ENCODE results near the gene SLC44A5. TPM values are rescaled to one million over a fixed set of nuclear protein-coding genes. Genes with fewer than 3 reads are reported as not detected.

The SLC44A5 gene
- total and polyA plus RNA-seq, 2 donors (not counting 1 experiment from before 2014, with no cell fraction given), result 2.8 to 4.2 TPM

DNA sequence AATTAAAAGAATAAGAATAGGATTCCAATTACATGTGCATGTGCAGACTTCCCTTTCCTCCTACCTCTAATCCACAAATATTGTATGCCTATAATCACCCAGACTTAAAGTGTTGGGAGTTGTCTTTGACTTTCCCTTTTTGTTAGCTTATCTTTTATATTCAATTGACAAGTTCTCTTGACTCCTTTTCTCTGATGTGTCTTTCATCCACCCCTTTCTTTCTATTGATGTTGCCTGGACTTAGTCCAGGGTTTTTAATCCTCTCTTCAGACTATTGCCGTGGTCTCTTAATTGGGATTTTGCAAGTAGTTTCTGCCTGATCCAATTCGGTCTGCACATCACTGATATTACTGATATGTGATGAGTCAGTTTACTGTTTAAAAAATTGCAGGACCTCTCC is 305.9 kb downstream of the SLC44A5 start:
- Histone ChIP-seq H3K4me2 (replicated peaks; ENCODE audit: low read depth, low read length, poor library complexity, severe bottlenecking) (no peak overlapping the region), H3K36me3 (replicated peaks in 1 of 2; ENCODE audit: control extremely low read depth in 1 of 2, control insufficient read depth in 1 of 2, extremely low read depth in 1 of 2, insufficient read depth in 2 of 2, low read length in 1 of 2) (no peaks in the 10 kb centered on the region), H3K4me3 (ENCODE audit: control extremely low read depth in 1 of 5, extremely low read depth in 1 of 5, insufficient read depth in 1 of 5, low read depth in 2 of 5, low read length in 4 of 5) (no peak overlapping the region), H3K9ac (ENCODE audit: low read length) (no peak overlapping the region), H2AFZ (ENCODE audit: insufficient read depth, low read depth, low read length, poor library complexity, severe bottlenecking) (no peak overlapping the region), H3K79me2 (ENCODE audit: control insufficient read depth, insufficient read depth, low read length) (no peaks in the 10 kb centered on the region), H3K27me3 (replicated peaks in 1 of 4; ENCODE audit: control extremely low read depth in 1 of 4, control insufficient read depth in 3 of 4, insufficient read depth in 4 of 4, low read length in 3 of 4) (no peaks in the 10 kb centered on the region), H3K27ac (ENCODE audit: low read length in 2 of 2) (no peak overlapping the region), H3K9me3 (ENCODE audit: control extremely low read depth in 1 of 3, control insufficient read depth in 2 of 3, insufficient read depth in 1 of 3, low read length in 2 of 3) (no peaks in the 10 kb centered on the region), H3K4me1 (ENCODE audit: control insufficient read depth in 2 of 2, insufficient read depth in 2 of 2, low read length in 2 of 2) (no peaks in the 10 kb centered on the region), H4K20me1 (ENCODE audit: control insufficient read depth, insufficient read depth, low read length, poor library complexity, severe bottlenecking) (no peaks in the 10 kb centered on the region)
- no peaks in the 10 kb centered on the region for H3K27me3 Mint-ChIP-seq
- no peak overlapping the region for H3K27ac Mint-ChIP-seq
- ChIA-PET CTCF (no interaction called here), POLR2A (no interaction called here)
- no peaks in the 10 kb centered on the region for H3K4me1 Mint-ChIP-seq
- TF ChIP-seq EZH2 (IDR thresholded peaks at IDR 0.05; ENCODE audit: borderline replicate concordance, insufficient read depth, low read depth, low read length, poor library complexity, severe bottlenecking), result no peak
- no peak for TF ChIP-seq CTCF (IDR thresholded peaks at IDR 0.05)
- intact Hi-C loops (cut with micrococcal nuclease), result no loop called here
- H3K9me3 Mint-ChIP-seq (ENCODE audit: insufficient read depth), result no peaks in the 10 kb centered on the region
- no peak for ATAC-seq (ENCODE audit: low read depth)
- no peak for DNase-seq
- H3K4me3 Mint-ChIP-seq, result no peak overlapping the region
- no CpG with 5 or more reads among the region's 2 CpGs for WGBS (ENCODE audit: insufficient coverage)

GRCh38 chr1:75293270-75293669 is 317.6 kb downstream of the SLC44A5 start:
- no peaks in the 10 kb centered on the region for H3K9me3 Mint-ChIP-seq (ENCODE audit: insufficient read depth)
- ATAC-seq (ENCODE audit: low read depth), result no peak

More at GRCh38 chr1:75293270-75293669, 317.6 kb downstream of the SLC44A5 start:
- Mint-ChIP-seq H3K27me3 (peaks cover 3% of the 10 kb centered on the region), H3K4me1 (no peaks in the 10 kb centered on the region), H3K4me3 (no peak overlapping the region), H3K27ac (no peak overlapping the region)
- Histone ChIP-seq H3K9me3 (ENCODE audit: control extremely low read depth in 1 of 3, control insufficient read depth in 2 of 3, insufficient read depth in 1 of 3, low read length in 2 of 3) (no peaks in the 10 kb centered on the region), H3K9ac (ENCODE audit: low read length) (no peak overlapping the region), H3K36me3 (replicated peaks in 1 of 2; ENCODE audit: control extremely low read depth in 1 of 2, control insufficient read depth in 1 of 2, extremely low read depth in 1 of 2, insufficient read depth in 2 of 2, low read length in 1 of 2) (no peaks in the 10 kb centered on the region), H2AFZ (ENCODE audit: insufficient read depth, low read depth, low read length, poor library complexity, severe bottlenecking) (no peak overlapping the region), H3K4me3 (ENCODE audit: control extremely low read depth in 1 of 5, extremely low read depth in 1 of 5, insufficient read depth in 1 of 5, low read depth in 2 of 5, low read length in 4 of 5) (no peak overlapping the region), H4K20me1 (ENCODE audit: control insufficient read depth, insufficient read depth, low read length, poor library complexity, severe bottlenecking) (no peaks in the 10 kb centered on the region), H3K27ac (ENCODE audit: low read length in 2 of 2) (no peak overlapping the region), H3K4me1 (ENCODE audit: control insufficient read depth in 2 of 2, insufficient read depth in 2 of 2, low read length in 2 of 2) (no peaks in the 10 kb centered on the region), H3K79me2 (ENCODE audit: control insufficient read depth, insufficient read depth, low read length) (no peaks in the 10 kb centered on the region), H3K27me3 (replicated peaks in 1 of 4; ENCODE audit: control extremely low read depth in 1 of 4, control insufficient read depth in 3 of 4, insufficient read depth in 4 of 4, low read length in 3 of 4) (no peaks in the 10 kb centered on the region), H3K4me2 (replicated peaks; ENCODE audit: low read depth, low read length, poor library complexity, severe bottlenecking) (no peak overlapping the region)
- TF ChIP-seq EZH2 (IDR thresholded peaks at IDR 0.05; ENCODE audit: borderline replicate concordance, insufficient read depth, low read depth, low read length, poor library complexity, severe bottlenecking) (no peak), CTCF (IDR thresholded peaks at IDR 0.05) (no peak)
- no peak for DNase-seq
- ChIA-PET POLR2A (no interaction called here), CTCF (no interaction called here)
- intact Hi-C loops (cut with micrococcal nuclease), result no loop called here
- WGBS (ENCODE audit: insufficient coverage), result no CpG with 5 or more reads among the region's 4 CpGs
